HG02973 (cell line): ENCODE data around the gene AQR.
"Not testable (repeated sequence)": the region's sequence is repeated elsewhere in the genome, so short reads cannot be mapped to it uniquely, and the experiment has no call there.

ENCODE experiments used
- ATAC-seq: cut with Tn5 transposase; IDR thresholded peaks from one replicate; pipeline ENCODE4 v1.9.1; 2021; ENCODE audit warnings: moderate library complexity; ENCODE audit not compliant: unreplicated experiment

Gene AQR

DNA sequence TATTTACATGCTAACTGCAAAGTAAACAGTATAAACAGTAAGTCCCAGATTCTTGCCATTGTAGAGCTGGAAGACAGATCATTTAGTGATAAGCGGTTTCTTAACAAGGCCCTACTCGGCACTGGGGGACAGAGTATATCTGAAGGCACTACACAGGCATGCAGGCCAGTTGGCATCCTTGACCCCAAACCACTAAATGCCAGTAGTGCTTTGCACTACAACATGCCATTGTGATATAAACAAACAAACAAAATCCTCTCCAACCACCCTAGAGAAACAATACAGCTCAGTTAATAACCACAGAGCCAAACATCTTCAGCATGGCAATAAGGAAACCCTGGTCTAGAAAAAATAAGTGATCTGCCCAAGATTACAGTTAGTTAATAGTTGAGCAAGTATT is 5.3 kb downstream of the AQR start:
- ATAC-seq, result no peak

DNA sequence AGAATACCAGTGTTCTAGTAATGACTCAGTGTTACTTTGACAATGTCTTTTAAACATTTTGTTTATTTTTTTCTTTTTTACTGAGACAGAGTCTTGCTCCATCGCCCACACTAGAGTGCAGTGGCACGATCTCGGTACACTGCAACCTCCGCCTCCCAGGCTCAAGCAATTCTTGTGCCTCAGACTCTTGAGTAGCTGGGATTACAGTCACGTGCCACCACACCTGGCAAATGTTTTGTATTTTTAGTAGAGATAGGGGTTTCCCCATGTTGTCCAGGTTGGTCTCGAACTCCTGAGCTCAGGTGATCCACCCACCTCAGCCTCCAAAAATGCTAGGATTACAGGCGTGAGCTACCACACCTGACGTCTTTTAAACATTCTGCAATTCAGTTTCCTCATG is 15.7 kb downstream of the AQR start:
- no peak for ATAC-seq

DNA sequence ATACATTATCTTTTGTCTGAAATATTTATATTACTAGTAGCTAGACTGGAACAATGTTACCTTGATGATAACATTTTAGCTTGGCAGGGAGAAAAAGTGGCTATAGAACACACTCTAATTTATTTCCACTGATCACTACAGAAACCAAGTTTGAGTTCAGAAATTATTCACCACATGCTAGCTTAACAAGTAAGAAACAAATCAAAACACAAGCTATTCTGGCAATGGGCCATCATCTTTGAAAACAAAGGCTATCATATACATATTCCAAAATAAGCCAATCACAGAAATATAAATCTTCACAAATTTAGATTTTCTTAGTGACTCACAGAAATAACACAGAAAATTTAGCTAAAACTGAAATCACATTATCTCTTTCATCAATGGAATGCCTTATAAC is 17.1 kb downstream of the AQR start:
- ATAC-seq, result no peak

DNA sequence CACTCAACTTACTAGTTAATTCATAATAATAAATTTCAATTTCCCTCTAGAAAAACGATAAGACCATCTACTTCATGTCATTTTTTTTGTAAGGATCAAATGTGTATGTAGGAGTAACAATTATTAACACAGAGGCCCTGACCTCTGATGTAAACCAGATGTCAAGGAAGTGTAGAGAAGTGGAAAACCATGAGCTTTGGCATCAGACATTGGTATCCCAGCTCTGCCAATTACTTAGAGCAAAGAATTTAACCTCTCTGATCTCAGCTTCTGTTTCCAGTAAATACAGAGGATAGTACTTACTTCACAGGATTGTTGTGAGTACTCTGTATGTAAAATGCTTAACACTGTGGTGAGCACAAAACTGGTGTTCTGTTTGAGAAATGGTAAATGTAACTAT is 17.5 kb downstream of the AQR start:
- no peak for ATAC-seq

DNA sequence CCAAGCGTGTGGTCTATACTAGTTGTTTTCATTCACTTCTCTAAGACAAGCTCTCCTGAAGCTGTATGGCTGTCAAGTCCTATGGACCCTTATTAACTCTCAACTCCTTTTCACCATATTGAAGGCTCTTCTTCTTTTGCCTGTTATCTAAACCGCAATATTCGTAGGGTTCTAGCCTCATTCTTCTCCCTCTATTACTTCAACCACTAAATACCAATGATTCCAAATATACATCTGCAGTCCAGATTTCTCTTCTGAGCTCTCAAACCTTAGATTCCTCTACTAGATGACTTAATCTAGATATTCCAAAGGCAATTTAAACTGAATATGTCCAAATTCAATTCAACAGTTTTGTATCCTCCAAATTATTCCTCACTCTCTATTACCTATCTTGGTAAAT is 24.6 kb downstream of the AQR start:
- no peak for ATAC-seq

DNA sequence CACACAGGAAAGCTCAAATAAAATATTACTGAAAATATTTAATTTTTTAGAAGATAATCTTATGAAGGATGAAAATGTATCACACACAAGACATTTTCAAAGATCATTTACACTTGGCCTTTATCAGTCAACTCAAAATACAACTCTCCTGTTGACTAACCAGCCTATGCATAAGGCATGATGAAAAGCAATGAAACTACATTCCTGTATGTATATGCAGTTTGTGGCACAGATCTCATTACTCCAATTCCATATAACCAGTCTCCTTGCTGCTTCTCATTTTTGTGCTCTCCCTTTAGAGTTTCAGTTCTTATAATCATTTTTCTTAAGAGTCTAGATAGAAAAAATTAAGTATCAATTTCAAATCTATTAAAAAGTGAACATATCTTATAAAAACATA is 25.8 kb downstream of the AQR start:
- ATAC-seq, result no peak

DNA sequence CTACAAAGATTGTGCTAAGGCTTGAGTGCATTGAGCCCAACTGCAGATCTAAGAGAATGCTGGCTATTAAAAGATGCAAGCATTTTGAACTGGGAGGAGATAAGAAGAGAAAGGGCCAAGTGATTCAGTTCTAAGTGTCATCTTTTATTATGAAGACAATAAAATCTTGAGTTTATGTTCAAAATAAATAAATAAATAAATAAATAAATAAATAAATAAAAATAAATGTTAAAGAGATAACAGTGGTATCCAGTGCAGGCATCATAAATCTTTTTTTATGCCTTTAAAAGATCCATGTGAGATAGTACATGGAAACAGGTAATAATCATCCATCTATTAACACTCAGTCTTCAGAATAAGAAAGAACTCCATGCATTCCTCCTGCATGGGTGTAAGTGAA is 26.3 kb downstream of the AQR start:
- ATAC-seq, result not testable (repeated sequence)

DNA sequence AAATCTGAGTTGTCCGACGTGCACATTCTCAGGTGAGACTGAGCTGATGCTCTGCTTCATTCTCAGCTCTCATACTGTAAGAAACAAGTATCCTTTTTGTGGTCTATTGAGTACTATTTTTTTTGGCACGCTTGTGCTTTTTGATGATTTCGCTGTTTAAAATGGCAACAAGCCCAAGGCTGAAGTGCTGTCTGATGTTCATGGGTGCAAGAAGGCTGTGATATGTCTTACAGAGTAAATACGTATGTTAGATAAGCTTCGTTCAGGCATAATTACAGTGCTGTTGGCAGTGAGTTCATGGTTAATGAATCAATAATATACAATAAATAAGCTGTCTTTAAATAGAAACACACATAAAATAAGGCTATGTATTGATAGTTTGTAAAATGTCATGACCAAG is 27.2 kb downstream of the AQR start:
- ATAC-seq, result no peak

DNA sequence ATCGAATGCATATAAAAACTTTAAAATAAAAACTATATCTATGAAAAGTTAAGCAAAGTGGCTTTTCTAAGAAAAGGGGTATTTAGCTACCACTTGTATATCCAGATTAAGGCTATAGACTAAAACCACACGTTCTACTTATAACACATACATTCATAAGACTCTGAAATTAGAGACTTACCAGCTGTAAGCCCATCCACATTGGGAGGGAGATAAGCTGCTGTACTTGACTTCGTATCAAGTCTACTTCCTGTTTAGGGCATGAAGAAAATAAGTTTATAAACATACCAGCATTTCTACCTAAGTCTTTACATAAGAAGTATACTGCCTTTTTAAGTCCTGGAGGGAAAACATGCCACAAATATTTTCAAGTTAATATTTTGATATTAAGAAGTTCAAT is 27.7 kb downstream of the AQR start:
- no peak for ATAC-seq

DNA sequence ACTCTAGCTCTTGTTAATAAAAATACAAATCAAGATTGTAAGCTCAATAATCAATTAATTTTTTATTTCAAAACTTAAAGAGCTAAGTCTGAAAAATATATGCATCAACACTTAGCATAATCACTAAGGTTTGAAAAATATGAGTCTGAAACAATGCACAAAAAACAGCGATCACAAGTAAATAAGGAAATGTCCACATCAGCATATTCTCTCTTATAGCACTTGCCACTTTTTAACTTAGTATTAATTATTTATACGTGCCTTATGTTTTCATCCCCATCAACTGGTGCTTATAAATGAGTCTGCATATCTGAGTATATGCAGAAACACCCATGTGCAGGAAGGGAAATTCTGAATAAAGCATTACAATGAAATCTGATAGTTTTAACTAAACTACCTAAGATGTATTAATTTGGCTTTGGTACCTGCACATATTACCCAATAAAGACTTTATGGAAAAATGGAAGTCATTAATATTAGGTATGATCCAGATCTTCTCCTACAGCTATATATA is 28.3 kb downstream of the AQR start:
- ATAC-seq, result no peak

DNA sequence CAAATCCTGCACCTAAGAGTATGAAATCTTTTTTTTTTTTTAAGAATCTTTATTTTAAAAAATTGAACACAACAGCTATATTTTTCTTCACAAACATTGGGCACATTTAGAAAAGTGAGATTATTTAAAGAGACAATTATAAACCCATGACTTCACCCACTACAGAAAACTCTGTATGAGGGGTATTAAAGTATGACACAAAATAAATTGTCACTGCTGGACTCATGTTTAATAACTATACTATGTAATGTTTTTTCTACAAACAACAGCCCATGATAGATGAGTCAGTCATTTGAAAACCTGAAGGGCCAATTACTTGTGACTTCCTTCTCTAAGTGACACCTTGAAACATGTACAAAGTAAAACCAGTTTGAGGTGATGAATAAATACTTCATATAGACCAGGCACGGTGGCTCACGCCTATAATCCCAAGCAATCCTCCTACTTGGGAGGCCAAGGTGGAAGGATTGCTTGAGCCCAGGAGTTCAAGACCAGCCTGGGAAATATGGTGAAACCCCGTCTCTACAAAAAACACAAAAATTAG is 36.0 kb downstream of the AQR start:
- no peak for ATAC-seq

DNA sequence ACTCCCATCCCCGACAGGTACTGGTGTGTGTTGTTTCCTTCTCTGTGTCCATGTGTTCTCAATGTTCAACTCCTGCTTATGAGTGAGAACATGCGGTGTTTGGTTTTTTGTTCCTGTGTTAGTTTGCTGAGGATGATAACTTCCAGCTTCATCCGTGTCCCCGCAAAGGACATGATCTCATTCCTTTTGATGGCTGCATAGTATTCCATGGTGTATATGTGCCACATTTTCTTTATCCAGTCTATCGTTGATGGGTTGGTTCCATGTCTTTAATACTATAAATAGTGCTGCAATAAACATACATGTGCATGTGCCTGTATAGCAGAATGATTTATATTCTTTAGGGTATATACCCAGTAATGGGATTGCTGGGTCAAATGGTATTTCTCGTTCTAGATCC is 41.2 kb downstream of the AQR start:
- ATAC-seq, result not testable (repeated sequence)

DNA sequence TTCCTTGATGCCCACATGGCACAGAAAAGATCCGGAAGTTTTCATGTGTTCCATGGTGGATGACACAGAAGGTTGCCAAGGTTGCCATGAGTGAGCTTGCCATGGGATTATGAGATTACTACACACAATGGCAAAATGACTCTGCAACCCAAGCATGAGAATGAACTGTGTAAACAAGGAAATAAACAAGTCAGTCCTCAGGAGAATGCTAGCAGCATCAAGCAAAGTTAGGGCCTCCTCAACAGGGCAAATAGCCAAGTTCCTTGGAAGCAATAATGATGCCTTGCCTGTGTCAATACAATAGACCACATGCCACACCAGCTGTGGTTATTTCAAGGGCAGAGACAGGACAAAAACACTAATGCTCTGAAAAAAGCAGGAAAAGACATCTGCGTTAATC is 41.8 kb downstream of the AQR start:
- no peak for ATAC-seq

DNA sequence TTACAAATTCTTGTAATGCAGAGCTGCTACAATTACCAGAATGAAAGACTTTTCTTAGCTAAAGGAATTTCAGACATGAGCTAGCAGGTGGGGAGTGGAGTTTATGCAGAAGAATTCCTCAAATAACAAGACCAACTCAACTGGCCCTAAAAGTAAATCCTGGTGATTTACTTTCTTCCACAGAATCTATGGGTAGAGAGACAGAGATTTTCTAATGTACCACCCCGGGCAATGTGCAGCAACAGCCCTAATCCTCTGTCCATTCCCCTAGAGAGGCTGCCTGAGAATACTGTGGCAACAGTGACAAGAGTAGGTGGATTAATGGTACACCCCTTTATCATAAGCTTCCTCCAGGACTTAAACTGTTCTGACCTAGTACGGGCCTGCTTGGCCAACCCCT is 55.2 kb downstream of the AQR start:
- ATAC-seq, result no peak

DNA sequence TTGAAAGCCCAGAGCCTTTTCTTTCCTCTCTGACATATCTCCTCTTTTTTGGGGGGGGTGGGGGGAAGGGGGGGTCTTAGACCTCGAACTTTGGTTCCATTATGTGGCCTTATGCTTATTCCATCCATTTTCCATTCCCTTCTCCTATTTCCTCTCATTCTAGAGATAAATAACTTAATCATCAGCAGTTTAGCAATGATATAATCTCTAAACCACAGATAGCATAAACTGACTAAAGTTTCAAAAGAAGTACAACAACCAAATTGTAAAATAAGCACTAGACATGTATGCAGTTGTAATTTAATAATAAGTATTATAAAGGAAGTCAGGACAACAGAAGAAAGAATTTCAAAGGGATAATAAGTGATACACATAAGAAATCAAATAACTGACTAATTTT is 64.5 kb downstream of the AQR start:
- ATAC-seq, result no peak

DNA sequence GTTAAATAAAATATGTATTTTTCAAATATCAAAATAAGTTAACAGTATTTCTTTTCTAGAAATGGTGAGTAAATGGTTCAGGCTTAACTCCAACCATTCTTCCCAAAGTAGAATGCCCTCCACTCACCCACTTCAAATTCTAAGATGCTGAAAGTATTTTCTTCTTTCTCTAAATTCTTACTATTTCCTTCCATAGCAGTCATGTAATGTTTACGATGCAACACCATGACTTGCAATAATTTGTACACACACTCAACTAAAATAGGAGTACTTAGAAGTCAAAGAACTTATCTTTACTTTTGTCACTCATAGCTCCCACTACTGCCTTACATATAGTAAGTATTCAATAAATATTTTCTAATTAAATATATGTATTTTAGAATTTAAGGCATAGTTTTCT is 65.0 kb downstream of the AQR start:
- no peak for ATAC-seq

DNA sequence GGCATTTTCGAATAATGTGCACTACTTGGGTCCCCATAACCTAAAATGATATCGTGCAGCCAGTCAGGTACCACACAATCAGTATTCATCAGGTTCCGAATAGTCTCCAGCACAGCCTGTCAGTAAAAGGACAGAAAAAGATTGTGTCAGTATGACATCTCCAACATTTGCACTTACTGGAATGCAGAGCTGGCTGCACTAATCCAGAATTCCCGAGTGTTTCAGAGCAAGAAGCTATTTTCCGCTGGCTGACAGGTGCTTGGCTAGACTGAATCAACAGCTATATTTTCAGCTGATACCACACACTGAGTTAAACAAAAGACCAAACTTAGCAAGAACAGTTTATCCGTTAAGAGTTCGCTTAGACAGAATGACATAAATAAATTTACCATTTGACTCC is 68.8 kb downstream of the AQR start:
- ATAC-seq, result no peak

DNA sequence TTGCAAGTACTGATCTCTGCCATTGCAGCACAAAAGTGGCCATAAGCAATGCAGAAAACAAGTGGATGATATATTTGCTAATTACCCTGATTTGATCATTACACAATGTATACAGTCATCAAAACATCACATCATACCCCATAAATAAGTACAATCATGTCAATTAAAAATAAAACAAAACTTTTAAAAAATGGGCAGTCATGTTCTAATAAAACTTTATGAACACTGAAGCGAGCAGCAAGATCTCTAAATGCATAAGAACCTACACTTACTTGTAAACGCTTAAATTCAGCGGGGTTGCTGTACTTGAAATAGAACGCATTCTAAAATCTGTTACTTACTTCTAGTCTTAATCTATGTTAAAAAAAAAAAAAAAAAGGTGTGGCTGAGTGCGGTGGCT is 73.4 kb downstream of the AQR start:
- ATAC-seq, result no peak

DNA sequence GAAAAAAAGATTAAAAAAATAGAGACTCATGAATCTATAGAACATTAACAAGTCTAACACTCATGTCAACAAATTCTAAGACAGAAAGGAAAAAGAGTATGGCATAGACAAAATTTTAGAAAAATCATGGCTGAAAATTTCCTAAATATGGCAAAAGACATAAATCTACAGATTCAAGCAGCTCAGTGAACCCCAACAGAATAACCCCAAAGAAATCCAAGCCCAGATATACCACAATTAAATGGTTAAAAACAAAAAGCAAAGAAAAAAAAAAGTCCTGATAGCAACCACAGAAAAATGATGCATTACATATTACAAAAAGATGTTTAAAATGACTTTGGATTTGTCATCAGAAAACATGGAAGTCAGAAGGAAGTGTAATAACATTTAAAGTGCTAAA is 75.6 kb downstream of the AQR start:
- no peak for ATAC-seq

DNA sequence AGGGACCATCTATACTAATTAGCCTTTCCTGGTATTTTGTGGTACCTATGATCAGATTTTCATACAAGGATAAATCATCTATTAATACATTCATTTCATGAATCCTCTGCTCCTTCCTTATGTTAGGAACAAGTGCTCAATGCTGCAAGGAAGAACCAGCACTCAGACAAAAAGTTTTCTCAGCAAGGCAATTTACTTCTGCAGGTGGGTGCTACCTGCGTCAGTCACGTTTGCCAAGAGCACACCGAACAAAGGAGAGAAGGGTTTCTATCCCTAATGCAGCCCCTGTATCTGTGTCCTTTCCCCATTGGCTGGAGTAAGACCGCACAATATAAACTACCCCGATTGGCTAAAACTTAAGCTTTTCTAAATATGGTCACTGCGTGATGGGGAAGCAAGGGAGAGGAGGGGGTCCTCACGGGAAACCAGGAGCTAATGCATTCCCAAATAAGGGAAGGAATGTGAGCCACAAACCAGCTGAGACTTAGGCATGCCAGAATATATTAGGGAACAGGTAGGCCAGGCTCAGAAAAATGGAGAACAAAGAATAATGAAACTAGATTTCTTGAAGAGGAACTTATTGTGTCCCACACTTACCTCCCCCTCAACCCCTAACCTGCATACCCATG is 76.5 kb downstream of the AQR start:
- ATAC-seq, result no peak

DNA sequence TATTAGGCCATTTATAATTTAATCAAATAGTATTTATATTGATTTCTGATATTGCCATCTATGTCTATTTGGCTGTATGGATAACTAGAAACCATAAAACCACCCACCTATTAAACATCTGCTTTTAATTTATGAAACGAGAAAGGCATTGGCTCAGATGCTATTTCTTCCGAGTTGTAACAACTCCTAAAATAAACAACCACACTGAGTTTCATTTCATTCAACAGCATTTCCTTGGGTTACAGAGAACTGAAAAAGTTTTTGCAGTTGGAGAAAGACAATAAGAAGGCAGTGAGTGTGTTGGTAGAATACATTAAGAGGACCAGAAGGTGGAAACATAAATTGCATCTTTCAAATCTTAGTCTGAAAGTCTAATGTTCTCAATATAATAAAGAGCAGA is 79.1 kb downstream of the AQR start:
- ATAC-seq, result no peak

DNA sequence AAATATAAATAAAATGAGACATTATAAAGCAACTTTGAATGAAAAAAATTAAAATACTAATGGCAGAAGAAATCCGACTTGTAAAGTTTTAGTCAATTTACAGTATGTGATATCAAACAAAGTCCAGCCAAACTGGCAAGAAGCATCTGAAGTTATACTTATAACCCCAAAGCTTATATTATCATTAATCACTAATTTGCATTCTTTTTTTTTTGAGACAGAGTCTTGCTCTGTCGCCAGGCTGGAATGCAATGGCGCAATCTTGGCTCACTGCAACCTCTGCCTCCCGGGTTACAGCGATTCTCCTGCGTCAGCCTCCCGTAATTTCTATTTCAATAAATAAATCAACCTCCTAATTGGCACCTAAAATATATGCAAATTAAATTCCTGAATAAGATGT is 80.1 kb downstream of the AQR start:
- no peak for ATAC-seq

DNA sequence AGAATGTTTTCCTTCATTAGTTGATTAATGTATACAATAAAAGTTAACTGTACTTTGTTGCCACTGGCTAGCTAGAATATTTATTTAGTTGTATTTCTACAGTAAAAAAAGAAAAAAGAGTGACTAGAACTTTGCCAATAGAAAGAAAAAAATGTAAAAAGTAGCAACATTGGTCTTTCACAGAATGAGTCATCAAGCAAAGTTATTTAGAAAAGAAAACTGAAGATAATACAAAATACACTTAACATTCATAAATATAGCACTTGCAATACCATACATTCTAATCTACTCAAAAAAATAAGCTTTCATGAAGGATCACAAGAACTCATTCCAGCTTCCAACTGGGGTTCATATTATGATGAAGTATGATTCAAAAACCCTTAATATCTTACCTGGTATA is 83.4 kb downstream of the AQR start:
- no peak for ATAC-seq
